Ramos (cell line): Measurements from ENCODE around the gene TMIE.

ENCODE experiments used
- in situ Hi-C: fragments of 300-500 bp; cut with MboI; formaldehyde crosslinking; loops from one replicate; pipeline ENCODE4 v1.14.3; 2022; ENCODE audit warnings: low sequenced_read_pairs; ENCODE audit not compliant: unreplicated experiment

Gene TMIE

GRCh38 chr3:46668116-46668515 is 33.1 kb upstream of the TMIE start:
- in situ Hi-C loops: no loop called here

- in situ Hi-C loops: no loop called here
Measured at GRCh38 chr3:46668591-46668990, 32.6 kb upstream of the TMIE start.

GRCh38 chr3:46669191-46669999 is 31.8 kb upstream of the TMIE start:
- in situ Hi-C loops: no loop called here

GRCh38 chr3:46670000-46670890 is 30.9 kb upstream of the TMIE start:
- in situ Hi-C loops: no loop called here

GRCh38 chr3:46670891-46671427 is 30.2 kb upstream of the TMIE start:
- in situ Hi-C loops: no loop called here

GRCh38 chr3:46671541-46672348 is 29.4 kb upstream of the TMIE start:
- in situ Hi-C loops: no loop called here

- in situ Hi-C loops: no loop called here
Measured at GRCh38 chr3:46672349-46672695, 28.9 kb upstream of the TMIE start.

GRCh38 chr3:46673151-46674030 is 27.8 kb upstream of the TMIE start:
- in situ Hi-C loops: no loop called here

- in situ Hi-C loops: no loop called here
Measured at GRCh38 chr3:46674031-46674845, 27.0 kb upstream of the TMIE start.

- in situ Hi-C loops: no loop called here
Measured at GRCh38 chr3:46675426-46675825, 25.8 kb upstream of the TMIE start.

- in situ Hi-C loops: no loop called here
Measured at GRCh38 chr3:46675843-46676567, 25.2 kb upstream of the TMIE start.

- in situ Hi-C loops: no loop called here
Measured at GRCh38 chr3:46676601-46677410, 24.4 kb upstream of the TMIE start.

- in situ Hi-C loops: no loop called here
Measured at GRCh38 chr3:46677411-46677726, 23.8 kb upstream of the TMIE start.

GRCh38 chr3:46678280-46678679 is 22.9 kb upstream of the TMIE start:
- in situ Hi-C loops: no loop called here

GRCh38 chr3:46679681-46680080 is 21.5 kb upstream of the TMIE start:
- in situ Hi-C loops: no loop called here

GRCh38 chr3:46680298-46680826 is 20.8 kb upstream of the TMIE start:
- in situ Hi-C loops: no loop called here

- in situ Hi-C loops: no loop called here
Measured at GRCh38 chr3:46681387-46681786, 19.8 kb upstream of the TMIE start.
